T-helper 1 cell treated with Interleukin-12 subunit alpha and Interleukin-12 subunit beta and Interleukin-4 antibody, amounts not matched to agents 30 μg/mL and 1 μg/mL, for 36 hours (primary cell): ENCODE results near the gene OLFM1.

Experiments used
- H3K27ac Mint-ChIP-seq: one replicate; pipeline ENCODE4 v1.8.0; 2021; ENCODE audit warnings: mild to moderate bottlenecking, mixed read lengths
- H3K27me3 Mint-ChIP-seq: one replicate; pipeline ENCODE4 v1.8.0; 2021; ENCODE audit warnings: low read depth, mixed read lengths
- H3K36me3 Mint-ChIP-seq: one replicate; pipeline ENCODE4 v1.8.0; 2021; ENCODE audit warnings: low read depth, mixed read lengths
- H3K4me1 Mint-ChIP-seq: one replicate; pipeline ENCODE4 v1.8.0; 2021; ENCODE audit warnings: low read depth, mixed read lengths
- H3K4me3 Mint-ChIP-seq: one replicate; pipeline ENCODE4 v1.8.0; 2021; ENCODE audit warnings: mild to moderate bottlenecking, moderate library complexity, mixed read lengths
- H3K9me3 Mint-ChIP-seq: one replicate; pipeline ENCODE4 v1.8.0; 2021; ENCODE audit warnings: mixed read lengths

The OLFM1 gene

GRCh38 chr9:135077497-135078200 lies 9.8 kb upstream of the OLFM1 start:
- H3K36me3 Mint-ChIP-seq, result no peaks in the 10 kb centered on the region
- H3K9me3 Mint-ChIP-seq, result no peaks in the 10 kb centered on the region
- no peak overlapping the region for H3K4me3 Mint-ChIP-seq
- no peaks in the 10 kb centered on the region for H3K4me1 Mint-ChIP-seq
- peaks cover 17% of the 10 kb centered on the region for H3K27me3 Mint-ChIP-seq
- no peak overlapping the region for H3K27ac Mint-ChIP-seq

DNA sequence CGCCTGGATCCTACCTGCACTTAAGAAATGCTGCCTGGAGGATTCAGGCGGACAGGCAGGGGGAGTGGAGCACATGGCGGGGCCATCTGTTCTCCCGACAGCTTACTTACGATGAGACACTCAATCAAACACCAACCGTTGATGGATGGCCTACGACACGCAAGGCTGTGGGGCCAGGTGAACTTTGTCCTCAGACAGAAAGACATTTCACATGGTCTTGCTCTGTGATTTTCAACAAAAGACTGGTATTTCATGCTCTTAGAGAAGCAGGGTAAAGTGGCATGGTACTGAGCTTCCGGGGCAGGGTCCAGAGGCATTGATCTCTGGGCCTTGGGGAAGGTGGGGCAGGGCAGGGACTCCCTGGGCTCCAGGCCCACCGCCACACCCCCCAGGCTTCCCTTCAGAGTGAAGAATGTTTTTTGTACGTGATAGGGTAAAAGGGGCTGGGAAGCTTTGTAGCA lies 9.1 kb upstream of the OLFM1 start:
- Mint-ChIP-seq H3K4me1 (no peaks in the 10 kb centered on the region), H3K9me3 (no peaks in the 10 kb centered on the region), H3K27ac (no peak overlapping the region), H3K27me3 (peaks cover 17% of the 10 kb centered on the region), H3K36me3 (no peaks in the 10 kb centered on the region), H3K4me3 (no peak overlapping the region)

DNA sequence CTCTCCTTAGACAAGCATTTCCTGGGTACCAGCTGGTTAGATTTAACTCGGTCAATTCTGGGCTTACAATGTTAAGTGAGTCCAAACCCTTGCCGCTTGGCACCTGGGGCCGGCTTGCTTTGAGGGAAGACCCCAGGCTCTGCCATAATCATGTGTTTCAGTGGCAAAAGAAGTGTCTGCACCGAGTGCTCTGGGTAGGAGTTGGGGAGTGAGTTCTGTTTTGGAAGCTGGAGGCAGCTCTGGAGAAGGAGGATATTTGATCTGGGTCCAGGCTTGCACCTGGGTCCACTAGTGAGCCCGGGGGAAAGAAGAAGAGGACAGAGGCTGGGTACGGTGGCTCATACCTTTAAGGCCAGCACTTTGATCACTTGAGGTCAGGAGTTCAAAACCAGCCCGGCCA lies 8.4 kb upstream of the OLFM1 start:
- H3K4me3 Mint-ChIP-seq, result no peak overlapping the region
- H3K4me1 Mint-ChIP-seq, result no peaks in the 10 kb centered on the region
- no peaks in the 10 kb centered on the region for H3K36me3 Mint-ChIP-seq
- H3K9me3 Mint-ChIP-seq, result no peaks in the 10 kb centered on the region
- H3K27ac Mint-ChIP-seq, result no peak overlapping the region
- H3K27me3 Mint-ChIP-seq, result peaks cover 17% of the 10 kb centered on the region

GRCh38 chr9:135079676-135080075 lies 7.8 kb upstream of the OLFM1 start:
- Mint-ChIP-seq H3K4me3 (no peak overlapping the region), H3K4me1 (no peaks in the 10 kb centered on the region), H3K27me3 (peaks cover 16% of the 10 kb centered on the region), H3K27ac (no peak overlapping the region), H3K36me3 (no peaks in the 10 kb centered on the region), H3K9me3 (no peaks in the 10 kb centered on the region)

GRCh38 chr9:135080286-135081263 lies 6.9 kb upstream of the OLFM1 start:
- Mint-ChIP-seq H3K36me3 (no peaks in the 10 kb centered on the region), H3K27me3 (peaks cover 16% of the 10 kb centered on the region), H3K27ac (no peak overlapping the region), H3K4me1 (no peaks in the 10 kb centered on the region), H3K9me3 (no peaks in the 10 kb centered on the region), H3K4me3 (no peak overlapping the region)

GRCh38 chr9:135081264-135081660 lies 6.2 kb upstream of the OLFM1 start:
- Mint-ChIP-seq H3K4me1 (peaks cover 2% of the 10 kb centered on the region), H3K27ac (no peak overlapping the region), H3K36me3 (no peaks in the 10 kb centered on the region), H3K4me3 (no peak overlapping the region), H3K9me3 (no peaks in the 10 kb centered on the region), H3K27me3 (peaks cover 20% of the 10 kb centered on the region)

- Mint-ChIP-seq H3K4me3 (no peak overlapping the region), H3K36me3 (no peaks in the 10 kb centered on the region), H3K27me3 (peaks cover 20% of the 10 kb centered on the region), H3K4me1 (peaks cover 3% of the 10 kb centered on the region), H3K27ac (no peak overlapping the region), H3K9me3 (no peaks in the 10 kb centered on the region)
These were observed 5.7 kb upstream of the OLFM1 start for GRCh38 chr9:135081731-135082130.

DNA sequence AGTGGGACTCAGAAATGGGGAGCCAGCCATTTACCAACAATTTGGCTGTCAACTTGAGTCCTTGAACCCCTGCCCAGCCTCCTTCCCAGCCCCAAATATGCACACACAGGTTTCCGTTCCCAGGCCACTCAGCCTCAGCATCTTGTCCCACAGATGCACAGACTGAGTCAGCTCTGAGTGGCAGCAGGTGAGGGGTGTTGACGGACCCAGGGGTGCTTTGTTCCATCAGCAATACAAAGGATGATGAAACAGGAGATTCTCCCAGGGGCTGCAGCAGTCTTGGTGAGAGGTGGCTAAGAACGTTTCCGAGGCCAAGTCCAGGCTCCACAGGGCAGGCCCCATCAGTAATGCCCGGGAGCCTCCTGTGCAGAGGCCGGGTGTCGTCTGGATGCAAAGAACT lies 4.9 kb upstream of the OLFM1 start:
- H3K9me3 Mint-ChIP-seq, result no peaks in the 10 kb centered on the region
- no peaks in the 10 kb centered on the region for H3K36me3 Mint-ChIP-seq
- peaks cover 17% of the 10 kb centered on the region for H3K27me3 Mint-ChIP-seq
- no peak overlapping the region for H3K27ac Mint-ChIP-seq
- H3K4me3 Mint-ChIP-seq, result no peak overlapping the region
- H3K4me1 Mint-ChIP-seq, result peaks cover 3% of the 10 kb centered on the region

DNA sequence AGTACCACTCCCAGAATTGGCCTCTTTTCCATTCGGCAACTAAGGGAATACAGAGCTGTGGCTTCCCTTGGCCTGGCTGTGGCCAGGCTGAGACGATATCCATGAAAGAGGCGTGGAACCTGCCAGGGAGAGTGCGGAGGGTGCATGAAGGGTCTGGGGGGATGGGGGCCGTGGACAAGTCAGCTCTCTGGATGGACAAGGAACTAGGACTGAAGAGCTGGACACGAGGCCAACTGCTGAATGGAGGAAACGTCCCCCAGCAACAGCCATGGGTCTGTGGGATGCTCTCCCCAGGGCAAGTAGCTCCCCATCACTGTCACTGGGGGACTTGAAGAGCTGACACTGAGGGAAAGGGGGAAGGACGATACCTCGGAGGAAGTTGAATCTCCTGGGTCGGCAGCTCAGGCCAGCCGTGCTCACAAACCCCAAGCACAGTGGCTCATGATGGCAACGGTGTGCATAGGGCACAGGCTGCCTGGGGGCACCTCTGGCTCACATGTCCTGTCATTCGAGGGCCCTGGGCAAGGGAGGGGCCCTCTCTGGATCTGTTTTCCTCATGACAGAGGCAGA lies 4.1 kb upstream of the OLFM1 start:
- H3K27me3 Mint-ChIP-seq, result peaks cover 15% of the 10 kb centered on the region
- H3K36me3 Mint-ChIP-seq, result no peaks in the 10 kb centered on the region
- no peak overlapping the region for H3K4me3 Mint-ChIP-seq
- no peaks in the 10 kb centered on the region for H3K9me3 Mint-ChIP-seq
- H3K27ac Mint-ChIP-seq, result no peak overlapping the region
- peaks cover 3% of the 10 kb centered on the region for H3K4me1 Mint-ChIP-seq

DNA sequence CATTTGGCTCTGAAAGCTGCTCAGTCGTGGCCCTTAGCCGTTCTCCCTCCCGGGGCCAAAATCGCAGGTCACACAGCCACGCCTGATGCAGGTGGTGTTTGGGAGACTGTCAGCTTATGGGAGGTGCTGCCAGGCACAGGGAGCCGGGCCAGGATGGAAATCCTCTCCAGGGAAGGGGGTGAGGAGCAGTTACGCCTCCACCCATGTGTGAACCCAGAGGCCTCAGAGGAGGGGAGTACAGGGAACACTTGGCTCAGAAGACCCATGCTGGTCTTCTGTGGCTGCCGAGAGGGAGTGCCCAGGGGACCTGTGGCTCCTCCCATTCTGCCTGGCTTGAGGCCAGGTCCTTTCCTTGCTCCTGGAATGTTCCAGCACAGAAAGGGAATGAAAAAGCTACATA lies 3.6 kb upstream of the OLFM1 start:
- H3K4me1 Mint-ChIP-seq, result peaks cover 3% of the 10 kb centered on the region
- H3K27ac Mint-ChIP-seq, result no peak overlapping the region
- H3K36me3 Mint-ChIP-seq, result no peaks in the 10 kb centered on the region
- no peaks in the 10 kb centered on the region for H3K9me3 Mint-ChIP-seq
- no peak overlapping the region for H3K4me3 Mint-ChIP-seq
- H3K27me3 Mint-ChIP-seq, result peaks cover 17% of the 10 kb centered on the region

- H3K4me3 Mint-ChIP-seq, result no peak overlapping the region
- H3K27ac Mint-ChIP-seq, result no peak overlapping the region
- no peaks in the 10 kb centered on the region for H3K9me3 Mint-ChIP-seq
- no peaks in the 10 kb centered on the region for H3K36me3 Mint-ChIP-seq
- H3K27me3 Mint-ChIP-seq, result peaks cover 21% of the 10 kb centered on the region
- H3K4me1 Mint-ChIP-seq, result peaks cover 3% of the 10 kb centered on the region
These were observed 3.2 kb upstream of the OLFM1 start for GRCh38 chr9:135084262-135084661.

- peaks cover 3% of the 10 kb centered on the region for H3K4me1 Mint-ChIP-seq
- H3K36me3 Mint-ChIP-seq, result no peaks in the 10 kb centered on the region
- H3K27ac Mint-ChIP-seq, result no peak overlapping the region
- no peaks in the 10 kb centered on the region for H3K9me3 Mint-ChIP-seq
- peaks cover 29% of the 10 kb centered on the region for H3K27me3 Mint-ChIP-seq
- H3K4me3 Mint-ChIP-seq, result no peak overlapping the region
These were observed 2.3 kb upstream of the OLFM1 start for GRCh38 chr9:135084881-135085760.

DNA sequence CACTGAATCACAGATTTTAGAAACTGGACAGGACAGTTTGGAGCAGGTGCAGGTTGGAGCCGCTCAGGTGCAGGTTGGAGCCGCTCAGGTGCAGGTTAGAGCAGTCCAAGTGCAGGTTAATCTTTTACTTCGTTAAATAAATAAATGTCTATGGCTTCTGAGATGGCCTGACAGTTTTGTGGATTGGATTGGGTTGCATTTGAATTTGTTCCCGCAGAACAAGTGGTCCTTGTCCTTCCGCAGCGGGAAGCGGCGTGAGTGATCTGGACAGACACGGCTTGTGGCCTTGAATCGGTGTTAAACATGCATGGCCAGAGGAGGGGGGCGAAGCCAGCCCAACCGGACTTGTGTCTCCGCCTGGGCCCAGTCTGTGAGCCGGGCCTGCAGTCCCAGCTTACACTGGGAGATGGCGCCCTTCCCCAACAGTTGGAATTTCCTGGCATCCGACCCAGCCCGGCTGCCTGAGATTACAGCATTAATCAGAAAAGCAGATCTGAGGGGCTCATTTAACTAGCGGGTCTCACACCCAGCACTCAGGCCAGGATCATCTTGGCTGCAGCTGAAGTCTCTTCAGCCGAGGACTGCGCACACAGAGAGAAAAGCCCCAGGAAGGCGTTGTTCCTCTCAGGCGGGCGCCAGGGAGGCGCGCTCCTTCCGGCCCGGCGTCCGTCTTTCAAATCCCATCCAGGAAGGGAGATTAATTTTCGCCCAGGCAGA lies 1.5 kb upstream of the OLFM1 start:
- H3K4me1 Mint-ChIP-seq, result peaks cover 3% of the 10 kb centered on the region
- H3K27me3 Mint-ChIP-seq, result peaks cover 34% of the 10 kb centered on the region
- H3K36me3 Mint-ChIP-seq, result no peaks in the 10 kb centered on the region
- H3K27ac Mint-ChIP-seq, result no peak overlapping the region
- peak overlapping the region; percentile 64 for H3K4me3 Mint-ChIP-seq
- H3K9me3 Mint-ChIP-seq, result no peaks in the 10 kb centered on the region
